HuH-7 (cell line): ENCODE results near the gene BTBD6.
"Not testable (repeated sequence)": the region's sequence is repeated elsewhere in the genome, so short reads cannot be mapped to it uniquely, and the experiment has no call there.

Experiments
- DNase-seq: peaks from one replicate; pipeline ENCODE4 v3.0.0; 2011; ENCODE audit warnings: low spot score

BTBD6 gene

GRCh38 chr14:105297311-105297710 lies 49.0 kb downstream of the BTBD6 start:
- not testable (repeated sequence) for DNase-seq

- DNase-seq = no peak
These were observed 51.6 kb downstream of the BTBD6 start for GRCh38 chr14:105299654-105300541.
